Measurements from ENCODE around the gene SEC23IP. TPM values are rescaled to one million over a fixed set of nuclear protein-coding genes. Genes with fewer than 3 reads are reported as not detected.

Gene SEC23IP
- total RNA-seq, 1 donor from 2014 or later, result 90.6 TPM

- Mint-ChIP-seq H3K4me1 (ENCODE audit: low read depth, unreplicated experiment) (peaks cover 24% of the 10 kb centered on the region), H3K9me3 (ENCODE audit: unreplicated experiment) (no peaks in the 10 kb centered on the region), H3K4me3 (ENCODE audit: unreplicated experiment) (no peak overlapping the region), H3K27ac (ENCODE audit: unreplicated experiment) (no peak overlapping the region), H3K27me3 (ENCODE audit: low read depth, unreplicated experiment) (no peaks in the 10 kb centered on the region), H3K36me3 (ENCODE audit: low read depth, unreplicated experiment) (peaks cover 7% of the 10 kb centered on the region)
- no peaks in the 10 kb centered on the region for H3K27me3 ChIP-seq (ENCODE audit: insufficient read depth, low read length)
- H3K79me2 ChIP-seq (ENCODE audit: insufficient read depth, low read length), result peaks cover 98% of the 10 kb centered on the region
- no peak for TF ChIP-seq EZH2 (IDR thresholded peaks at IDR 0.05; ENCODE audit: insufficient read depth, low read length)
- no peak for TF ChIP-seq CTCF (IDR thresholded peaks at IDR 0.05; ENCODE audit: insufficient read depth, low read depth, low read length)
- H3K36me3 ChIP-seq (ENCODE audit: insufficient read depth, low read length), result peaks cover 13% of the 10 kb centered on the region
- H3K4me1 ChIP-seq (ENCODE audit: insufficient read depth, low read length), result peaks cover 26% of the 10 kb centered on the region
- peak overlapping the region; percentile 69 for H3K4me2 ChIP-seq (ENCODE audit: low read length)
- H3K9ac ChIP-seq (ENCODE audit: low read length), result no peak overlapping the region
- H3K9me3 ChIP-seq (ENCODE audit: insufficient read depth, low read depth, low read length), result no peaks in the 10 kb centered on the region
- no peak overlapping the region for H3K27ac ChIP-seq (ENCODE audit: low read depth, low read length)
- DNase-seq (ENCODE audit: low read depth) (no peak), FAIRE-seq (no peak)
- no peak overlapping the region for H2AFZ ChIP-seq (ENCODE audit: low read depth, low read length)
- H3K4me3 ChIP-seq (ENCODE audit: insufficient read depth, low read depth, low read length), result no peak overlapping the region
- H4K20me1 ChIP-seq (ENCODE audit: insufficient read depth, low read length), result peaks cover 70% of the 10 kb centered on the region
Measured at GRCh38 chr10:119896937-119897770, 4.6 kb downstream of the SEC23IP start.

GRCh38 chr10:119898577-119898976, 6.0 kb downstream of the SEC23IP start:
- Histone ChIP-seq H3K27ac (ENCODE audit: low read depth, low read length) (no peak overlapping the region), H3K4me2 (ENCODE audit: low read length) (no peak overlapping the region), H3K79me2 (ENCODE audit: insufficient read depth, low read length) (peaks cover 98% of the 10 kb centered on the region), H2AFZ (ENCODE audit: low read depth, low read length) (no peak overlapping the region), H4K20me1 (ENCODE audit: insufficient read depth, low read length) (peaks cover 82% of the 10 kb centered on the region), H3K9me3 (ENCODE audit: insufficient read depth, low read depth, low read length) (no peaks in the 10 kb centered on the region), H3K9ac (ENCODE audit: low read length) (no peak overlapping the region), H3K4me1 (ENCODE audit: insufficient read depth, low read length) (peaks cover 25% of the 10 kb centered on the region), H3K27me3 (ENCODE audit: insufficient read depth, low read length) (no peaks in the 10 kb centered on the region), H3K4me3 (ENCODE audit: insufficient read depth, low read depth, low read length) (no peak overlapping the region), H3K36me3 (ENCODE audit: insufficient read depth, low read length) (peaks cover 23% of the 10 kb centered on the region)
- no peaks in the 10 kb centered on the region for H3K27me3 Mint-ChIP-seq (ENCODE audit: low read depth, unreplicated experiment)
- FAIRE-seq (no peak), DNase-seq (ENCODE audit: low read depth) (no peak)
- H3K27ac Mint-ChIP-seq (ENCODE audit: unreplicated experiment), result no peak overlapping the region
- TF ChIP-seq EZH2 (IDR thresholded peaks at IDR 0.05; ENCODE audit: insufficient read depth, low read length), result no peak
- TF ChIP-seq CTCF (IDR thresholded peaks at IDR 0.05; ENCODE audit: insufficient read depth, low read depth, low read length), result no peak
- H3K4me3 Mint-ChIP-seq (ENCODE audit: unreplicated experiment), result no peak overlapping the region
- H3K36me3 Mint-ChIP-seq (ENCODE audit: low read depth, unreplicated experiment), result peaks cover 10% of the 10 kb centered on the region
- H3K4me1 Mint-ChIP-seq (ENCODE audit: low read depth, unreplicated experiment), result peaks cover 22% of the 10 kb centered on the region
- no peaks in the 10 kb centered on the region for H3K9me3 Mint-ChIP-seq (ENCODE audit: unreplicated experiment)

Data from astrocyte (in vitro differentiated cells and primary cell).